OCI-LY1 (cell line): Measurements from ENCODE around the gene PPP1R14B.

Experiments
- H2AFZ ChIP-seq: fragments of 200-600 bp; sonication (generic), shearing (Covaris generic); 2 replicates; pipeline ENCODE4 v1.6.0; 2014; ENCODE audit warnings: antibody characterized with exemption, mild to moderate bottlenecking, low read length
- H3F3A ChIP-seq: fragments of 200-600 bp; sonication (generic), shearing (Covaris generic); 2 replicates; pipeline ENCODE4 v1.6.0; 2014; ENCODE audit warnings: mild to moderate bottlenecking, antibody characterized with exemption, low read length, moderate library complexity; ENCODE audit not compliant: insufficient read depth
- H3K27ac ChIP-seq: fragments of 200-600 bp; sonication (generic); 2 replicates; pipeline ENCODE4 v1.5.1; 2014; ENCODE audit warnings: low read length, mixed run types, mild to moderate bottlenecking, low read depth; ENCODE audit not compliant: poor library complexity, severe bottlenecking
- H3K27me3 ChIP-seq: fragments of 200-600 bp; sonication (generic); 2 replicates; pipeline ENCODE4 v1.6.0; 2014; ENCODE audit warnings: antibody characterized with exemption, mild to moderate bottlenecking, low read length, moderate library complexity; ENCODE audit not compliant: insufficient read depth
- H3K36me3 ChIP-seq: fragments of 200-600 bp; sonication (generic); 2 replicates; pipeline ENCODE4 v1.6.1; 2014; ENCODE audit warnings: mild to moderate bottlenecking, antibody characterized with exemption, low read length, moderate library complexity, mixed read lengths; ENCODE audit not compliant: insufficient read depth
- H3K4me1 ChIP-seq: fragments of 200-600 bp; sonication (generic); 2 replicates; pipeline ENCODE4 v1.5.1; 2014; ENCODE audit warnings: mild to moderate bottlenecking, low read length, moderate library complexity; ENCODE audit not compliant: insufficient read depth, severe bottlenecking
- H3K4me2 ChIP-seq: fragments of 200-600 bp; sonication (generic), shearing (Covaris generic); 2 replicates; pipeline ENCODE4 v1.6.1; 2014; ENCODE audit warnings: low read length
- H3K4me3 ChIP-seq: fragments of 200-600 bp; sonication (generic); 2 replicates; pipeline ENCODE4 v1.5.1; 2014; ENCODE audit warnings: low read length, low read depth, mild to moderate bottlenecking, mixed read lengths; ENCODE audit not compliant: poor library complexity, severe bottlenecking
- H3K79me2 ChIP-seq: fragments of 200-600 bp; shearing (Covaris generic); 2 replicates; pipeline ENCODE4 v1.6.1; 2016; ENCODE audit warnings: mixed run types, low read length, mixed read lengths; ENCODE audit not compliant: insufficient read depth
- H3K9ac ChIP-seq: fragments of 200-600 bp; sonication (generic), shearing (Covaris generic); 2 replicates; pipeline ENCODE4 v1.6.1; 2014; ENCODE audit warnings: mild to moderate bottlenecking, low read length, mixed read lengths
- H3K9me2 ChIP-seq: fragments of 200-600 bp; sonication (generic), shearing (Covaris generic); 2 replicates; pipeline ENCODE4 v1.6.1; 2014; ENCODE audit warnings: low read depth, mild to moderate bottlenecking, low read length, mixed read lengths
- H3K9me3 ChIP-seq: fragments of 200-600 bp; shearing (Covaris generic); 2 replicates; pipeline ENCODE4 v1.6.1; 2014; ENCODE audit warnings: low read length, mixed read lengths
- H4K20me1 ChIP-seq: fragments of 200-600 bp; sonication (generic), shearing (Covaris generic); 2 replicates; pipeline ENCODE4 v1.6.0; 2016; ENCODE audit warnings: mild to moderate bottlenecking, low read length; ENCODE audit not compliant: insufficient read depth
- EZH2 ChIP-seq: fragments of 200-600 bp; sonication (generic), shearing (Covaris generic); IDR thresholded peaks from 2 replicates; pipeline ENCODE4 v1.8.0; 2017; ENCODE audit warnings: borderline replicate concordance, mixed run types, mild to moderate bottlenecking, antibody characterized with exemption, low read length, moderate library complexity, mixed read lengths
- TF ChIP-seq, protein P1 (sequence below): fragments of 200-600 bp; sonication (generic), shearing (Covaris generic); IDR thresholded peaks from 2 replicates; pipeline ENCODE4 v1.5.1; 2017; ENCODE audit warnings: mild to moderate bottlenecking, antibody characterized with exemption, low read length, moderate library complexity, mixed read lengths

The PPP1R14B gene, protein sequence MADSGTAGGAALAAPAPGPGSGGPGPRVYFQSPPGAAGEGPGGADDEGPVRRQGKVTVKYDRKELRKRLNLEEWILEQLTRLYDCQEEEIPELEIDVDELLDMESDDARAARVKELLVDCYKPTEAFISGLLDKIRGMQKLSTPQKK

DNA sequence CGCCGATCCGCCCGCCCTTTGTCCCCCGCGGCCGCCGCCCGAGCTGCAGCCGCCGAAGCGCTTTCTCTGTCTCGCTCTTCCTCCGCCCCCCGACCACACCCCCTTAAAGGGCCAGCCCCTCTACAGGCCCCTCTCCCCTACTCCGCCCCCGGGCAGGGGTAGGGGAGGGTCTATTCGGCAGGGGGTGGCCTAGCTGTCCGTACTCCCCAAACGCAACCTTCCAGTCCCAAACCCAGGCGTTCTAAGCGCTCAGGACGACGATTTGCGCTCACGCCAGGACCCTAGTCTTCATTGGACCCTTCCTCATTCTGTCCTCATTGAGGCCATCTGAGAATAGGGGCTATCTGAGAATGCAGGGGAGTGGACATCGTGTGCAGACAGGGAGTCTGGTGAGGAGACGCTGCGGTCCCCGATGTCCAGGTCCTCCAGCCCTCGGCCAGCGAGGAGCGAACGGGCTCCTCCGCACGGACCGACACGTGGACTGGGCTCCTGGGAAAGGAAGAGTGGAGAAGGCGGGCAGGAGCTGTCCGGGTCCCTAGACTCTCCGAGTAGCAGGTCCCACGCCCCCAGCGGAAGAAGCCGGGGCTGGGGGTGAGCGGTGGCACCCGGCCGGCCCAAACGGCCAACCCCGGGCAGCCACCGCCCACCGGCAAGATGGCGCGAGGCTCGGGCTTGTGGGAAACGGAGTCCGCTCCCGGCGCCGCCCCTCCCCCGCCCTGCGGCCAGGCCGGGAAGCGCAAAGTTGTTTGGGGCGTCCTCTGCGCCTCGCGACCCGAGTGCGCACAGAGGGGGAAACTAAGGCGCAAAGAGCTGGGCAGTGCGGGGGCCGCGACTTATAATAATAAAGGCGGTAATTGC lies at the start of gene PPP1R14B:
Gene PPP1R14B, minus strand, starts transcription at position 73 of the 858 bp plus-strand sequence. CDS start 270 bp downstream, outside the sequence.
- Histone ChIP-seq H3K4me3 (peak within 1 kb of the TSS; percentile 91), H3F3A (0 out of 2 replicates have a peak, but pooled peaks cover 3% of the 10 kb centered on the region), H3K9me2 (no peaks in the 10 kb centered on the region)

GRCh38 chr11:64296236-64296635 lies 49.5 kb upstream of the PPP1R14B start:
- no peaks in the 10 kb centered on the region for H3F3A ChIP-seq
- no peak overlapping the region for H3K27ac ChIP-seq
- H3K79me2 ChIP-seq = no peaks in the 10 kb centered on the region
- H3K27me3 ChIP-seq = peaks cover under 1% of the 10 kb centered on the region; the same call in 1 of the 2 replicates
- H3K4me3 ChIP-seq = no peak overlapping the region
- H3K4me1 ChIP-seq = peaks cover 7% of the 10 kb centered on the region
- H3K9me3 ChIP-seq = no peaks in the 10 kb centered on the region
- H3K4me2 ChIP-seq = no peak overlapping the region
- H3K9me2 ChIP-seq = no peaks in the 10 kb centered on the region
- no peak for TF ChIP-seq EZH2
- TF ChIP-seq, protein P1, sequence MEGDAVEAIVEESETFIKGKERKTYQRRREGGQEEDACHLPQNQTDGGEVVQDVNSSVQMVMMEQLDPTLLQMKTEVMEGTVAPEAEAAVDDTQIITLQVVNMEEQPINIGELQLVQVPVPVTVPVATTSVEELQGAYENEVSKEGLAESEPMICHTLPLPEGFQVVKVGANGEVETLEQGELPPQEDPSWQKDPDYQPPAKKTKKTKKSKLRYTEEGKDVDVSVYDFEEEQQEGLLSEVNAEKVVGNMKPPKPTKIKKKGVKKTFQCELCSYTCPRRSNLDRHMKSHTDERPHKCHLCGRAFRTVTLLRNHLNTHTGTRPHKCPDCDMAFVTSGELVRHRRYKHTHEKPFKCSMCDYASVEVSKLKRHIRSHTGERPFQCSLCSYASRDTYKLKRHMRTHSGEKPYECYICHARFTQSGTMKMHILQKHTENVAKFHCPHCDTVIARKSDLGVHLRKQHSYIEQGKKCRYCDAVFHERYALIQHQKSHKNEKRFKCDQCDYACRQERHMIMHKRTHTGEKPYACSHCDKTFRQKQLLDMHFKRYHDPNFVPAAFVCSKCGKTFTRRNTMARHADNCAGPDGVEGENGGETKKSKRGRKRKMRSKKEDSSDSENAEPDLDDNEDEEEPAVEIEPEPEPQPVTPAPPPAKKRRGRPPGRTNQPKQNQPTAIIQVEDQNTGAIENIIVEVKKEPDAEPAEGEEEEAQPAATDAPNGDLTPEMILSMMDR = no peak
- no peak overlapping the region for H3K9ac ChIP-seq
- H4K20me1 ChIP-seq = no peaks in the 10 kb centered on the region
- no peaks in the 10 kb centered on the region for H3K36me3 ChIP-seq
- H2AFZ ChIP-seq = no peak overlapping the region

More for the DNA sequence above, at the start of gene PPP1R14B:
- Histone ChIP-seq H3K9ac (peak within 1 kb of the TSS; percentile 91), H3K9me3 (no peaks in the 10 kb centered on the region), H4K20me1 (no peaks in the 10 kb centered on the region), H3K4me2 (peak within 1 kb of the TSS; percentile 95), H3K4me1 (peaks cover 58% of the 10 kb centered on the region), H3K27ac (peak within 1 kb of the TSS; percentile 85), H3K36me3 (peaks cover 21% of the 10 kb centered on the region; the same call in 1 of the 2 replicates), H2AFZ (peak within 1 kb of the TSS; percentile 49; the same call in 1 of the 2 replicates), H3K79me2 (no peaks in the 10 kb centered on the region; the same call in 1 of the 2 replicates), H3K27me3 (no peaks in the 10 kb centered on the region)
- TF ChIP-seq, protein P1 = no peak
- no peak for TF ChIP-seq EZH2

GRCh38 chr11:64295760-64296159 lies 49.0 kb upstream of the PPP1R14B start:
- no peak overlapping the region for H3K4me3 ChIP-seq
- H3K79me2 ChIP-seq = no peaks in the 10 kb centered on the region
- no peaks in the 10 kb centered on the region for H3K9me2 ChIP-seq
- no peaks in the 10 kb centered on the region for H4K20me1 ChIP-seq
- H3K4me2 ChIP-seq = no peak overlapping the region
- no peak overlapping the region for H2AFZ ChIP-seq
- H3K9me3 ChIP-seq = no peaks in the 10 kb centered on the region
- H3K36me3 ChIP-seq = no peaks in the 10 kb centered on the region
- H3K27me3 ChIP-seq = peaks cover 5% of the 10 kb centered on the region; the same call in 1 of the 2 replicates
- H3F3A ChIP-seq = no peaks in the 10 kb centered on the region
- peaks cover 6% of the 10 kb centered on the region for H3K4me1 ChIP-seq
- no peak overlapping the region for H3K9ac ChIP-seq
- TF ChIP-seq, protein P1 = no peak
- no peak for TF ChIP-seq EZH2
- no peak overlapping the region for H3K27ac ChIP-seq
